IMR-90 (cell line): Measurements from ENCODE around the gene DARS1. TPM values are rescaled to one million over a fixed set of nuclear protein-coding genes. Genes with fewer than 3 reads are reported as not detected.

Experiments used
- ATAC-seq: fragments of 200-7000 bp; cut with Tn5 transposase; 2 replicates; pipeline ENCODE4 v1.9.1; 2020; ENCODE audit warnings: low read depth, mild to moderate bottlenecking, moderate library complexity
- BruUV-seq: library from RNA; stranded (reverse); fragments of 400-500 nt; replicated peaks from 2 replicates; lab custom pipeline; 2021; lab: Mats Ljungman, UMichigan
- CTCF ChIA-PET: fragments of 300-600 bp; formaldehyde crosslinking; extraction: SDS; loops from one replicate; lab custom pipeline; 2021; ENCODE audit warnings: antibody characterized with exemption; lab: Yijun Ruan, JAX
- POLR2A ChIA-PET: fragments of 300-600 bp; sonication (Branson Sonifier 250); formaldehyde crosslinking; loops from one replicate; lab custom pipeline; 2022; ENCODE audit warnings: antibody characterized with exemption; ENCODE audit not compliant: unreplicated experiment; lab: Charles Lee
- DNase-seq: peaks from one replicate; pipeline ENCODE4 v3.0.0; 2013
- H2AFZ ChIP-seq: replicated peaks from 2 replicates; pipeline ENCODE3; 2013; ENCODE audit warnings: low read length, mild to moderate bottlenecking; ENCODE audit not compliant: poor library complexity
- H2AK5ac ChIP-seq: 2 replicates; pipeline ENCODE4 v1.6.1; 2013; ENCODE audit warnings: low read depth, low read length, inconsistent platforms
- H2AK9ac ChIP-seq: replicated peaks from 2 replicates; pipeline ENCODE3; 2013; ENCODE audit warnings: mild to moderate bottlenecking, low read depth, low read length, moderate library complexity; ENCODE audit not compliant: poor library complexity
- H2BK120ac ChIP-seq: 2 replicates; pipeline ENCODE4 v1.6.1; 2013; ENCODE audit warnings: low read depth, low read length, inconsistent platforms
- H2BK15ac ChIP-seq: 3 replicates; pipeline ENCODE4 v1.6.1; 2013; ENCODE audit warnings: low read depth, low read length, inconsistent platforms
- H2BK20ac ChIP-seq: 2 replicates; pipeline ENCODE4 v1.6.1; 2013; ENCODE audit warnings: low read depth, mild to moderate bottlenecking, inconsistent platforms, low read length, moderate library complexity
- H2BK5ac ChIP-seq: 2 replicates; pipeline ENCODE4 v1.6.1; 2013; ENCODE audit warnings: mild to moderate bottlenecking, low read depth, low read length, inconsistent platforms; ENCODE audit not compliant: poor library complexity, severe bottlenecking
- H3K14ac ChIP-seq: replicated peaks from 2 replicates; pipeline ENCODE4 v1.6.1; 2013; ENCODE audit warnings: low read depth, low read length, inconsistent platforms
- H3K18ac ChIP-seq: 2 replicates; pipeline ENCODE4 v1.6.1; 2013; ENCODE audit warnings: low read depth, low read length, control low read depth
- H3K23ac ChIP-seq: 2 replicates; pipeline ENCODE4 v1.6.1; 2013; ENCODE audit warnings: low read depth, low read length, inconsistent platforms
- H3K27ac ChIP-seq: 2 replicates; pipeline ENCODE4 v1.5.1; 2013; ENCODE audit warnings: mild to moderate bottlenecking, control low read depth, low read length; ENCODE audit not compliant: insufficient read depth
- H3K27me3 ChIP-seq: 2 replicates; pipeline ENCODE4 v1.6.1; 2013; ENCODE audit warnings: low read length; ENCODE audit not compliant: control insufficient read depth, insufficient read depth
- H3K36me3 ChIP-seq: 2 replicates; pipeline ENCODE4 v1.6.1; 2013; ENCODE audit warnings: low read length, mixed read lengths; ENCODE audit not compliant: control insufficient read depth, insufficient read depth
- H3K4ac ChIP-seq: 2 replicates; pipeline ENCODE4 v1.6.1; 2013; ENCODE audit warnings: low read depth, low read length, inconsistent platforms
- H3K4me1 ChIP-seq: 2 replicates; pipeline ENCODE4 v1.6.1; 2013; ENCODE audit warnings: low read length, mixed read lengths; ENCODE audit not compliant: control insufficient read depth, insufficient read depth
- H3K4me2 ChIP-seq: 2 replicates; pipeline ENCODE4 v1.6.1; 2013; ENCODE audit warnings: low read depth, mild to moderate bottlenecking, control low read depth, low read length, moderate library complexity
- H3K4me3 ChIP-seq: 2 replicates; pipeline ENCODE4 v1.5.1; 2013; ENCODE audit warnings: low read depth, mild to moderate bottlenecking, control low read depth, low read length, moderate library complexity; ENCODE audit not compliant: insufficient read depth
- H3K56ac ChIP-seq: 2 replicates; pipeline ENCODE4 v1.6.1; 2013; ENCODE audit warnings: low read length, inconsistent platforms; ENCODE audit not compliant: insufficient read depth; ENCODE audit errors: extremely low read depth
- H3K79me1 ChIP-seq, 2 experiments: 2 replicates each; pipeline ENCODE4 v1.6.1; 2013; ENCODE audit warnings: low read length in 2 of 2, inconsistent platforms in 1 of 2, low read depth in 1 of 2
- H3K9ac ChIP-seq: 2 replicates; pipeline ENCODE4 v1.6.1; 2013; ENCODE audit warnings: low read depth, low read length, control low read depth
- H3K9me1 ChIP-seq: 2 replicates; pipeline ENCODE4 v1.6.1; 2013; ENCODE audit warnings: low read length, inconsistent platforms; ENCODE audit not compliant: insufficient read depth
- H3K9me3 ChIP-seq: 2 replicates; pipeline ENCODE4 v1.6.1; 2013; ENCODE audit warnings: low read length; ENCODE audit not compliant: control insufficient read depth, insufficient read depth
- H4K20me1 ChIP-seq: 2 replicates; pipeline ENCODE4 v1.6.1; 2013; ENCODE audit warnings: low read length, inconsistent platforms; ENCODE audit not compliant: insufficient read depth
- H4K5ac ChIP-seq: 2 replicates; pipeline ENCODE4 v1.6.1; 2013; ENCODE audit warnings: mild to moderate bottlenecking, low read depth, low read length, control low read depth
- H4K8ac ChIP-seq, 2 experiments: 2 replicates each; pipeline ENCODE4 v1.6.1; 2013; ENCODE audit warnings: low read depth in 2 of 2, low read length in 2 of 2, control low read depth in 1 of 2, inconsistent platforms in 1 of 2
- H4K91ac ChIP-seq: 2 replicates; pipeline ENCODE4 v1.6.1; 2013; ENCODE audit warnings: low read depth, low read length, inconsistent platforms; ENCODE audit not compliant: insufficient read depth
- CHD1 ChIP-seq: IDR thresholded peaks from 2 replicates; pipeline ENCODE4 v1.6.1; 2012; ENCODE audit warnings: low read depth, low read length, improper control_type of control experiment
- CTCF ChIP-seq: conservative IDR thresholded peaks from 2 replicates; pipeline ENCODE4 v1.5.1; 2012; ENCODE audit warnings: mild to moderate bottlenecking, low read depth, low read length, improper control_type of control experiment
- MAFK ChIP-seq: IDR thresholded peaks from 2 replicates; pipeline ENCODE4 v1.6.1; 2012; ENCODE audit warnings: low read depth, low read length, improper control_type of control experiment
- MAZ ChIP-seq: IDR thresholded peaks from 2 replicates; pipeline ENCODE4 v1.6.1; 2012; ENCODE audit warnings: low read depth, mild to moderate bottlenecking, low read length, improper control_type of control experiment, moderate library complexity, borderline replicate concordance
- MXI1 ChIP-seq: IDR thresholded peaks from 2 replicates; pipeline ENCODE4 v1.6.1; 2012; ENCODE audit warnings: low read depth, mild to moderate bottlenecking, low read length, moderate library complexity, borderline replicate concordance
- RFX5 ChIP-seq: IDR thresholded peaks from 2 replicates; pipeline ENCODE4 v1.8.0; 2012; ENCODE audit warnings: low read depth, mild to moderate bottlenecking, low read length, moderate library complexity
- WGBS, 2 experiments: methylation state at CpG; one replicate each; pipeline versions ENCODE4 v1.1.5 to v1.1.7; 2013; ENCODE audit warnings: missing lambda C conversion rate in 2 of 2; ENCODE audit not compliant: insufficient read length in 1 of 2; ENCODE audit errors: extremely low coverage in 2 of 2; 5-methylcytosine and 5-hydroxymethylcytosine counted together
- dilution Hi-C: fragments of 300-500 bp; cut with HindIII; formaldehyde crosslinking; loops from one replicate; pipeline ENCODE4 v1.14.3; 2018; ENCODE audit warnings: low sequenced_read_pairs; ENCODE audit not compliant: unreplicated experiment
- in situ Hi-C: fragments of 300-500 bp; cut with MboI; formaldehyde crosslinking; loops from 3 replicates; pipeline ENCODE4 v1.14.3; 2019; ENCODE audit warnings: low sequenced_read_pairs, inconsistent platforms, mixed read lengths
- intact Hi-C: fragments of 100-400 bp; cut with micrococcal nuclease; formaldehyde crosslinking; loops from 2 replicates; pipeline ENCODE4 v1.10.0; 2022
- polyA plus RNA-seq, 3 experiments: library from polyadenylated mRNA; depleted of rRNA; stranded (reverse); fragments of >200 nt; gene quantifications; 2 replicates each; pipeline ENCODE4 v1.2.3, GENCODE V29; 2012; ENCODE audit warnings: low replicate concordance in 1 of 3
- total RNA-seq: library from RNA; depleted of rRNA; stranded (reverse); fragments of >200 nt; gene quantifications from 2 replicates; pipeline ENCODE4 v1.2.3, GENCODE V29; 2012

The DARS1 gene
- total and polyA plus RNA-seq, 2 of the 4 experiments (the other 2 are of a cell fraction): 56.5 to 66.5 TPM

GRCh38 chr2:135890835-135891234 is 94.6 kb downstream of the DARS1 start:
- no peak for ATAC-seq
- Histone ChIP-seq H3K56ac (no peak overlapping the region), H3K4ac (no peak overlapping the region), H3K9me1 (no peaks in the 10 kb centered on the region), H2AK9ac (no peak overlapping the region), H4K5ac (no peak overlapping the region), H3K79me1 (no peaks in the 10 kb centered on the region), H2BK5ac (no peak overlapping the region), H2AFZ (no peak overlapping the region), H2BK120ac (no peak overlapping the region), H4K91ac (no peak overlapping the region), H3K9me3 (no peaks in the 10 kb centered on the region), H3K4me1 (no peaks in the 10 kb centered on the region), H2BK20ac (no peak overlapping the region), H2BK15ac (no peak overlapping the region), H3K27ac (no peak overlapping the region), H3K27me3 (no peaks in the 10 kb centered on the region), H3K14ac (no peak overlapping the region), H3K36me3 (no peaks in the 10 kb centered on the region), H3K4me3 (no peak overlapping the region), H3K18ac (no peak overlapping the region), H3K4me2 (no peak overlapping the region), H4K20me1 (no peaks in the 10 kb centered on the region), H4K8ac (no peak overlapping the region), H3K9ac (no peak overlapping the region), H2AK5ac (no peak overlapping the region), H3K23ac (no peak overlapping the region)
- no TSS peak for BruUV-seq
- ChIA-PET POLR2A (no interaction called here), CTCF (no interaction called here)
- WGBS, 2 experiments: no CpG with 5 or more reads among the region's 6 CpGs
- in situ Hi-C loops (no loop called here), intact Hi-C loops (no loop called here), dilution Hi-C loops (no loop called here)
- no peak for DNase-seq
- TF ChIP-seq MAFK (no peak), MAZ (no peak), CHD1 (no peak), CTCF (no peak), RFX5 (no peak), MXI1 (no peak)
